GM21367 (cell line): ENCODE data around the gene RRAS2.

ENCODE experiments used
- ATAC-seq: cut with Tn5 transposase; IDR thresholded peaks from one replicate; pipeline ENCODE4 v1.9.1; 2021; ENCODE audit not compliant: unreplicated experiment

RRAS2 gene

DNA sequence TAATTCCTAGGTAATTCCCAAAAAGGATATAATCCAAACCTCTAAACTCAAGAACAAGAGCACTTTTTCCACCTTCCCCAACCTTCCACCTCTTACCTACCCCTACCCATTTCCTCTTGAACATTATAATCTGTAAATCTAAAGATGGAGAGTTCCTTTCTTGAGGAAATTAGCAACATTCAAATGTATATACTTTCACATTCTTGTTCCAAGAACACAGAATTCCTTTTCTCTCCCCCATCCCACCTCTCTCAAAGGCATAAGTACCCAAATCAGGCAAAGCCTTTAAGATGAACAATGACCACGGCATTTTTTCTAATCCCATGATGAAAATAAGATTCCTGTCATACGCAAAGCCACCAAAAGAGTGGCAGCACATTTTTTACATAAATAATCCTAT, 18.3 kb downstream of the RRAS2 start:
- ATAC-seq, result no peak

DNA sequence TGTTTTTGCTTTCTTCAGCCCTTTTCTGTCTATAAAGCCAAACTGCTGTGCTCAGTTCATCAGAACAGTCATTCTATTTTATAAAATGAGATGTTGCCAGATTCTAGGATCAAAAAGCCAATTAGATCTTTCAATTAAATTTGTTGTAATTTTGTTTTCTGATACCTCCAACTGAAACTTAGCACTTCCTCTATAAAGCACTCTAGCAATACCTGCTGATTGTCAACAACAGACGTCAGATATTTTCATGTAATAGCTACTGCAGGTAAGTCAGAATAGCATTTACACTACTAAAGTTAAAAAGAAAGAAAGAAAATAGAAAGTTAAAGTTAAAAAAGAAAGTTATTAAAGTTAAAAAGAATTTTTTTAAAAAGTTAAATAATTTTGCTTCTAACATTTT, 19.6 kb downstream of the RRAS2 start:
- no peak for ATAC-seq

DNA sequence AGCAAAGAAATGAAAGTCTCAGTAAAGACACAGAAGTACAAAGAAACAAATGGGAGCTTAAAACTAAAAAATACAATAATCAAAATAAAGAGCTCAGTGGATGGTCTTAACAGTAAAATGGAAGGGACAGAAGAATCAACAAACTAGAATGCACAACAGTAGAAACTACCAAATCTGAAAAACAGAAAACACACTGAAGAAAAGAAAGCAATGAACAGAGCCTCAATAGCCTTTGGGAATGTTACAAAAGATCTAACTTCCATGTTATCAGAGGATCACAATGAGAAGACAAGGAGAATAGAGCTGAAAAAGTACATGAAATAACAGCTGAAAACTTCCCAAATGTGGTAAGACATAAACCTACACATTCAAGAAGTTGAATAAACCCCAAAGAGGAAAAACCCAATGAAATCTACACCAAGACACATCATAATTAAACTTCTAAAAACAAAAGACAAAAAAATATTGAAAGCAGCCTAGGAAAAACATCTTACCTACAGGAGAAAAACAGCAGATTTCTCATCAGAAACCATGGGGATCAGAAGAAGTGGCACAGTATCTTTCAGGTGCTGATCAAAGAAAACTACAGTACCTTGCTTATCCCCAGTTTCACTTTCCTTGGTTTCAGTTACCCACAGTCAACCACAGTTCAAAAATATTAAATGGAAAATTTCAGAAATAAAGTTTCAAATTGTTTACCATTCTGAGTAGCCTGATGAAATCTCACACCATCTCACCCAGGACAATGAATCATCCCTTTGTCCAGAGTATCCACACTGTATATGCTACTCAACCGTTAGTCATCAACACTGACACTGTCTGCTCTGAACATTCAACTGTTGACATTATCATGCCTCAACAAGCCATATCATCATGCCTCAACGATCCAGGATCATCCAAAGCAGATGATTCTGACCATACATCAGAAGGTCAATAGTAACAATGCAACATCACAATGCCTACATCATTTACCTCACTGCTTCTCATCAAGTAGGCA, 22.2 kb downstream of the RRAS2 start:
- no peak for ATAC-seq

DNA sequence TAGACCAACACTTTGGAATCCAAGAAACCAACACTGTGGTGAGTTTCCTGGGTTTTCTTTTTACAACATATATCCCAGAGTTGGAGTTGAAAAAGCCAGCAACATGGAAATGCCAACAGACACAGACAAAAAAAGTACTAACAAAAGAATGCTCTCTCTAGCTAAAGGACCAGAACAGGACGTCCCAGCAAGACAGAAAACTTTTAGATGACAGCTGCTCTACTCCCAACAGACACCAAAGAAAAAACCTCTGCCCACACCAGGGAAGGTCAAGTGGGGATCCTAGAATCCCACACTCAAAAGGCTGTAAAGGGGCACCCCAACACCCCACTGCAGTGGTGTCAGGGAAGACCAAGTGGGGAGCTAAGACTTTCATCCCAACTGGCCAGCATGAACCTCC, 23.3 kb downstream of the RRAS2 start:
- no peak for ATAC-seq

DNA sequence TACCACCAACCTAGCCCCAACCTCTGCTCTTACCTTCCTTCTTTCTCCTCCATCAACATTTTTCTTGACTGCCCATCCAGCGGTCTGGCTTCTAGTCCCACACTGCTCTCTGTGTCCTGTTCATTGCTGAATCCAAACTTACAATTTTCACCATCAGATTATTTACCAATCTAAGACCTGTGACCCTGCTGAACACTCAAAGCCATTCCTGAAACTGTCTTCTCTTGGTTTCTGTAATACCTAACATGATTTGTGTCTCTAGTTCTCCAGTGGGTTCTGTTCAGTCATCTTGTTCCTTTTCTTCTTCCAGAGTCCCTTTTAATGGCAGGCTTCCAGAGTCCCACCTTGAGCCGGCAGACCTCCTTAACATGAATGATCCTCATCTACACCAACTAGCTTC, 24.1 kb downstream of the RRAS2 start:
- no peak for ATAC-seq

DNA sequence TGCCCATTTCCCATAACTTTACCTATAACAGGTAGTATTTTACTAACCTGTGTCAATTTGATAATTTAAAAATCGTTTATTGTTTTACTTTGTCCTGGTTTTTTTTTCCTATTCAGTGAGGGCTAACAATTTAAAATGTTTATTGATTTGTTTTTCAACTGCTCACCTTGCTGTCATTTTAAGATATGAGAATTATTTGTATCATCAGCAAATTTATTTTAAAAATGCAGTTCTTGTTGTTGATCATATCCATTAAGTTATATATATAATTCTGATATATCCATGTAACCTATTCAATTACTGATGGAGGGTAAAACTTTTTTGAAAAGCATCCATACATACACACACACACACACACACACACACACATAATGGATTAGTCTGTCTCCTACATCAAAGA, 24.8 kb downstream of the RRAS2 start:
- no peak for ATAC-seq

DNA sequence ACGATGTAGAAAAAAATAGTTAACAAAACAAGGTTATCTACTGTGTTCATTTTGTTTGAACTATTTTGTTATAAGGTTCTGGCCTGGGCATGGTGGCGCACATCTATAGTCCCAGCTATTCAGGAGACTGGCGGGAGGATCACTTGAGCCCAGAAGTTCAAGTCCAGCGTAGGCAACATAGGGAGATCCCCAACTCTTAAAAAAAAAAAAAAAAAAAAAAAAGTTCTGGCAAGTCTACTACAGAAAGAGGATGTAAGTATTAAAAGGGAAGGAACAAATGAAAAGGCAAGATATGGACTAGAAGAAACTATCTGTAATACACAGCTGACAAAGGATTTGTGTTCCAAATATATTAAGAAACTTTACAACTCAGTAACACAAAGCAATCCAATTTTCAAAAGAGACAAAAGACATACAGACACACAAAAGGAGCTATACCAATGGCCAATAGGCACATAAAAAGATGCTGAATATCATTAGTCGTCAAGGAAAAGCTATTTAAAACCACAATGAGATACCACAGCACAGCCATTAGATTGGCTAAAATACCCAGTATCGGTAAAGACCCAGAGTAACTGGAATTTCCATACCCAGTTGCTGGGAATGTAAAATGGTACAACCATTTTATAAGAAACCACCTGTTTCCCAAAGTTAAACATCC, 27.4 kb downstream of the RRAS2 start:
- ATAC-seq, result no peak

DNA sequence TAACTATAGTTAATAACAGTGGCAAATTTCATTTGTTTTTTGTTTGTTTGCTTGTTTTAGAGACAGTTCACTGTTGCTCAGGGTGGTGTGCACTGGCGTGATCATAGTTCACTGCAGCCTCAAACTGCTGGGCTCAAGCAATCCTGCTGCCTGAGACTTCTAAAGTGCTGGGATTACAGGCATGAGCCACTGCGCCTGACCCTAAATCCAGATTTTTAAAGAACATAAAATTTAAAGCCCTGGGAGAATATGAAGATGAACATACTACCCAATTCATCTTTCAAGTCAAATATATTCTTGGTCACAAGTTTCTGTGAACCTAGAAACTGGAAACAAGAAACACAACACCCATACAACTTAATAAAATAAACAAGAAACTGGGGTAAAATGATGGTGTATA, 28.1 kb downstream of the RRAS2 start:
- no peak for ATAC-seq

DNA sequence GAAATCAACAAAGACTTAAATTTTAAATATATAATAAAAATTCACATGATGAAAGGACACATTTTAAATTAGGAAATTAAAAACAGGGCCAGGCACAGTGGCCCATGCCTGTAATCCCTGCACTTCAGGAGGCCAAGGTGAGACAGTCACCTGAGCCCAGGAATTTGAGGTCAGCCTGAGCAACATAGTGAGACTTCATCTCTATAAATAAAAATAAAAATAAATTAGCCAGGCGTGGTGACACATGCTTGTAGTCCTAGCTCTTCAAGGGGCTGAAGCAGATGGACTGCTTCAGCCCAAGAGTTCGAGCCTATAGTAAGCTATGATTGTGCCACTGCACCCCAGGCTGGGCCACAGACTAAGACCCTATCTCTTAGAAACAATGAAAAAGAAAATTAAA, 29.3 kb downstream of the RRAS2 start:
- no peak for ATAC-seq

DNA sequence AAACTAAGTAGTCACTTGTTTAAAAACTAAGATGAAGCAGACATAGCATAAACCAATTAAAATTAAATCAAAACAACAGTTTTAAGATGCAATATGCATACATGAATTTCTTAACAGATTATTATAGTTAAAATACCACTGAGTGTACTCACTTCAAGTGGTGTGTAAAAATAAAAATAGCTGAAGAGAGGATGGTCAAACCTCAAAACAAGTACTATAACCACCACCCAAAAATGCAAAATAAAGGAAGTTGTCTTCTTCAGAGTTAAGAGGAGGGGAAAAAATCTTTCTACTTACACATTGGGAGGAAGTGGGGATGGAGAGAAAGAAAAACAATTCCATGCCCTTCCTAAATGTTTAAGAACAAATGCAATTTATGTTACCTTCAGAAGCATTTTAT, 31.9 kb downstream of the RRAS2 start:
- no peak for ATAC-seq

DNA sequence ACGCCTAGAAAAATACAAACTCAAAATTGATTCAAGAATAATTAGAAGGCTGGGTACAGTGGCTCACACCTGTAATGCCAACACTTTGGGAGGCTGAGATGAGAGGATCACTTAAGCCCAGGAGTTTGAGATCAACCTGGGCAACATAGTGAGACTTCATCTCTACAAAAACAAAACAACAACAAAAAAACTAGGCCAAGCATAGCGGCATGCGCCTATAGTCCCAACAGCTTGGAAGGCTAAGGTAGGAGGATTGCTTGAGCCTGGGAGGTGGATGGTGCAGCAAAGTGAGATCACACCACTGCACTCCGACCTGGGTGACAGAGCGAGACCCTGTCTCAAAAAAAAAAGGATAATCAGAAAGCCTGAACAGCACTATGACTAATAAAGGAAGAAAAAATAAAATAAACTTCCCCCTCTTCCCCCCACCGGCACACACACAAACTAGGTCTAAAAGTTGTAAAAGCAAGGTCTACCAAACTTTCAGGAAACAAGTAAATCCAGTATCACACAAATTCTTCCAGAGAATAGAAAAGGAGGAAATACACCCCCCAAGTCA, 35.8 kb downstream of the RRAS2 start:
- ATAC-seq, result no peak

DNA sequence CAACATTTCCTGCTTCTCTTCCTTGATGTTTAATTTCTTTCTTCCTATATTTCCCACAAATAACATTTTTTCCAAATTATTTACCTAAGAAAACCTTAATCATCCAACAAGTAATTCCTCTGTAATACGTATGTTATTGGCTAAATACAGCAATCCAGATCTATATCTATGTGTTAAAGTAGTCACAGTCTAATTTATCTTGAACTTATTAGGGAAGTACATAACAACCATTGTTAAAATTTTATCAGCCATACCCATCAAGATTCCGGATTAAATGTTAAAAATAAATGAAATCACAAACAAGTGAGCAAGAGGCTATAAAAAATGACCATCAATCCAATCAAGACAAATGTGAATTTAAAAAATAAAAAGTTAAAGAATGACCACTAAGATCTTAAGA, 36.5 kb downstream of the RRAS2 start:
- ATAC-seq, result no peak

DNA sequence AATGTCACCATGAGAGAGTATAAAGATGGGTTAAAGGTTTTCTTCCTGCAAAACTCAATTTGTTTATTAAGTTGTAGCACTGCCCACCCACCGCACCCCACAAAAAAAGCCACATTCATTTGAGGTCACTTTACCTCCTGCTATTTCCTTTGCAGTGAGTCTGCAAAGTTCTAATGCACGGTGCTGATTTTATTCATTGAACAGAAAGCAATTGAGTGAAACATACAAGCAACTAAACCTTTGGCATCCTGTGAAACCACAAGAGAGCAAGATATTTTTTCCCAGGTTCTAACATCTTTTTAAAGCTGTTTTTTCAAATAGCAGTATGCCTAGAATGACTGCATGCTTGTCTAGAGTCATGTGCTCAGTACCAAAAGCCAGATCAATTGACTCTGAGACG, 39.0 kb downstream of the RRAS2 start:
- ATAC-seq, result no peak

DNA sequence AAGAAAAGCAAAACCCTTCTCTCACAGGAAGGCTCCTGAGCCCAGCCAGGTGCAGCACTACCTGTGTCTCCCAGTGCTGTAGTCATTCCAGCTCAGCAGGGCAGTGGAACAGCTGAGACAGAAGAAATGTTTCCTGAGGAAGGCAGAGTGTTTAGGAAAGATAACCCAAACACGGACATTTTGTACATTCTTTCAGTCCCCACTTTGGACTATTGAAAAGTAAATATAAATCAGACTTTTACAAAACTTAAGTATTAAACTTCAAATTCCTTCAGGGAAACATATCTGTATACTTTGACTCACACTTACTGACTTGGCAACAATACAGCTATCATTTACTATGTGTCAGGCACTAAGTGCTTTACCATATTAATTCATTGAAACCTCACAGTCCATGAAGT, 40.4 kb downstream of the RRAS2 start:
- ATAC-seq, result no peak

DNA sequence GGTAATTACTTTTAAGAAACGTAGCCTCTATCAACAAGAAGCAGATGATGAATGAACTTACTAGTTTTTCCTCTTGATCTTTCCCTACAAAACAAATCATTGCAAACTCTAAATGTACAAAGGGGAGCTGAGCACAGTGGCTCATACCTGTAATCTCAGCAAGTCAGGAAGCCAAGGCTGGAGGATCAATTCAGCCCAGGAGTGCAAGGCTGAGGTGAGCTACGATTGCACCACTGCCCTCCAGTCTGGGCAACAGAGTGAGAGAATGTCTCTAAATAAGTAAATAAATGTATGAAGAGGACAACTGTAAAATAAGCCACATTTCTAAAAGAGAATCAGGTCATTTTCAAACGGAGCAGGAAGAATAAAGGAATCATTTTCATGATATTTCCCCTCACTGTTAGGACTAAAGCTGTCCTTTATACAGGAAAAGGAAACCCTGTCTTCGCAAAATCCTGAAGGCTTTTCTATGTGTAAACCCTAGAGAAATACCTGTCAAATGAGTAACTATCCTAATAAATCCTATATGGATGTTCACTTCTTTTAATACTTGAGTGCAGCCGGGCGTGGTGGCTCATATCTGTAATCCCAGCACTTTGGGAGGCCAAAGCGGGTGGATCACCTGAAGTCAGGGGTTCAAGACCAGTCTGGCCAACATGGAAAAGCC, 41.2 kb downstream of the RRAS2 start:
- no peak for ATAC-seq

DNA sequence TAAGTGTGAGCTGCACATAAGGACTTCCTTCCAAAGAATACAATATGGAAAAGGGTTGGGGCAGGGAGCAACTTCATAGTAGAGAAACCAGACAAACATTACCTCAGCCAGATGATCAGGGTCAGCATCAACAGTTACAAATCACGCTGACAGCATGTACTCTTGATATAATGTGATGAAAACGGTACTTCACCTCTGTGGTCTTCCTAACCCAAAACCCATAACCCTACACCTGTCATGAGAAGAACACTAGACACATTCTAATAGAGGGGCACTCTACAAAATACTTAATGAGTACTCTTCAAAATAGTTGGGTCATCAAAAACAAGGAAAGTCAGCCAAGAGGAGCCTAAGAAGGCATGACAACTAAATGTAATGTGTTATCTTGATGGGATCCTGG, 43.9 kb downstream of the RRAS2 start:
- no peak for ATAC-seq

DNA sequence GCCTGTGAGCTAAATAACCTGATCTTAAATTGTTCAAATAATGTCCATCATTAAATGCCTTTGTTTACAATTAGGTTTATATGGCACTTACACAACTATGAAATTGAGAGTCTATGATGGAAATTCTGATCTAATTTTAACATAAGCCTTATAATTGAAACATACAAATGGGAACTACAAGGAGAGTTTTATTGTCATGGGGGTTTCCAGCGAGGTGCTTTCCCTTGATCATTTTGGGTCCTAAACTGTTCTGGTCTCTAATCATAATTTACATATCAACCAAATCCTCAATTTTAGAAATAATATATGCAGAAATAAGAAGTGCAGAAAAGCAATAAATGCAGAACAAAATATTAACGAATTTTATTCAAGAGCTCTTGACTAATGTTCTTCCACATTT, 44.9 kb downstream of the RRAS2 start:
- ATAC-seq, result no peak

DNA sequence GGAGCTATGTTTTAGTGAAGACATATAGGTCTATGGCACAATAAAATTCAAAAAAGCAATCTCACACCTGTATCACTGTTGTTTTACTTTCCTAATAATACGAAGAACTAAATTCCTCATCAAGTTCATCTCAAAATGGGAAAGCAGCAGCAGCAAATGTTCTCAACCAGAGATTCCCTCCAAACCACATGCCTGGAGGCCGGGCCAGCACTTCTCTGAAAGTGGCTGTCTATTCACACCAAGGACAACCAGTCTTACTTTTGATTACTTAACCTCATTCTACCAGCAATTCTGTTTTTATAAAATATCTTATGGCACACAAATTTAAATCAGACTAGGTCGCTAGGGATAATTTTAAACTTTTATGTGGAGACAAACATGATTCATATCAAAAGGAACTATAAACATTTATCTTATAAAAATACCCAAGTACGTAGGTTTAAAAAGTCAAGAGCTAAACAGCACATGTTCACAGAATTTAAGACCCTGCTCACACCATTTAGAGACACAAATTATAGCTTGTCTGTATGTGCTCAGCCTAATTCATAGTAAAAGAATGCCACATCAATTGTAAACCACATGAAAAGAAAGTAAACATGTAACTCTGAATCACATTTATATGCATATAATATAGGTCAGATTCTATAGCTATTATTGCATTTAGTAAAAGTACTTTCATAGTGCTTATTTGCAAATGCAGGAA, 46.1 kb downstream of the RRAS2 start:
- ATAC-seq, result no peak

DNA sequence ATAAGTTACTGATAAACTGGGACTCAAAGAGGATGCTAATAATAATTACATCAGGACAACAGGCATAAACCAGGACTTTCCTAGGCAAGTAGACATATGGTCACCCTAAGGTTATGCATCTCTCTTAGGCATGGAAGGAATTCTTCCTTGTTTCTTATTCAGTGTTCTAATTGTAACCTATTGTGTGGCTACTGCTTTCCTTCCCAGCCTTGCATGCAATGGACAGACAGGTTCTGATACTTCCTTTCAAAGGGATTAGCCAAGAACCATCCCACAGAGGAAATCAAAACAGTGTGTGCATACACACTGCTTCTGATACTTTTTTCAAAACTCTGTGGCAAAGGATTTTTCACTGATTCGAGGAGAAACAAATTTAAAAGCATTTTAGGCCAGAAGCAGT, 48.3 kb downstream of the RRAS2 start:
- ATAC-seq, result no peak

DNA sequence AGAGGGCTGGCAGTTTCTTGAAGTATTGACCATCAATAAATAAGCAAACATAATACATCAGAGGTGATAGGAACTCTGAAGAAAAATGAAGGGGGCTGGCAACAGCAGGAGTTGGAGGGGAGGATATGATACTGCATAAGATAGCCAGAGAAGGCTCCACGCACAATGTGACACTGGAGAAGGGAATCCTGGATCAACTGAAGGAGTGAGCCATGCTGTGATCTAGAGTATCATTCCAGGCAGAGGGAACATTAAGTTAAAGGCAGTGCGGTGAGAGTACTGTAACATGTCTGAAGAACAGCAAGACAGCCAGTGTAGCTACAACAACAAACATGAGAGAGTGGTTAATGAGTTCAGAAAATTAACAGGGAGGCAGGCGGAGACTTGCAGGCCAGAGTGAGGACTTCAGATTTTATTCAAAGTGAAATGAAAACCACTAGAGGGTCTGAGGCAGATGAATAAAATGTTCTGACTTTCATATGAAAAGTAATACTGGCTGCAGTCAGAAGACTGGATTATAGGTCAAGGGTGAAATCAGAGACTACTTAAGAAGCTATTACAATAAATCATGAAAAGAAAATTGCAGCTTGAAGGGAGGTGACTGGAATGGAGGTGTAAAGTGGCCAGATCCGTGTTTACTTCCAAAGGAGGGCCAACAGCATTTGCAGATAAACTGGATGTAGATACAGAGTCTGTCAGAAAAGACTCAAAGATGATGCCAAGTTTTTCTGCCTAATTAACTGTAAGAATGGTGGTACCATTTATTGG, 49.4 kb downstream of the RRAS2 start:
- peak; percentile 1 for ATAC-seq
